Measurements from ENCODE around the gene SAMD4A.

DNA sequence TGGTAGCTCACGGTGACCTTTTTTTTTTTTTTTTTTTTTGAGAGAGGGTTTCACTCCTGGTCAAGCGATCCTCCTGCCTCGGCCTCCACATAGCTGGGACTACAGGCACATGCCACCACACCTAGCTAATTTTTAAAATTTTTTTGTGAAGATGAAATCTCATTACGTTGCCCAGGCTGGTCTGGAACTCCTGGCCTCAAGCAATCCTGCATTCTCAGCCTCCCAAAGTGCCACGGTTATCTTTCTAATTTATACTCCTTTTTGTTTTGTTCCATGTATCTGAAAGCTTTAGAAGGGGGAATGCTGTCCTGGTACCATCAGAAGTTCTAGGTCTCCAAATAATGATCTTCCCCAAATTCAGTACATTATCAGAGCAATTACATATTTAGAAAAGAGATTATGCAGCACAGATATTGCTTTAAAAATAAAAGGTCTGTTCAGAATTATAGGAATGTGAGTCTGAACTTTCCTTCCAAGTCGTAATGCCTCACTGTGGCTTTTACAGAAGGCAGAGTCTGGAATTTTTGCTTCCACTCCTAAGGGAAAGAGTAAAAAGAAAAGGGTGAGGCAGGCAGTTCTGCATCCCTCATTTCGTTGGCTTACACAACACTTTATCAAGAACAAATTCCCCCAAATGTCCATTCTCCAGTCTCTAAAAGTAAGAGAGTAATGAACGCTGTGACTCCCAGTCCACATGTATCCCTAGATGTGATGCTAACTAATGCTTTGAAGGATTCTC lies 262.7 kb downstream of the SAMD4A start:
- TF ChIP-seq CTCF (conservative IDR thresholded peaks at IDR 0.05) (no peak), EZH2 (IDR thresholded peaks at IDR 0.05; ENCODE audit: low read depth) (no peak)

Measured in PC-9 (cell line).